ENCODE results near the gene XIST. TPM values are rescaled to one million over a fixed set of nuclear protein-coding genes. Genes with fewer than 3 reads are reported as not detected.

Gene XIST
- total and polyA plus RNA-seq, 4 donors, result 0.93 to 225 (median 65.0) TPM; not detected in 1

DNA sequence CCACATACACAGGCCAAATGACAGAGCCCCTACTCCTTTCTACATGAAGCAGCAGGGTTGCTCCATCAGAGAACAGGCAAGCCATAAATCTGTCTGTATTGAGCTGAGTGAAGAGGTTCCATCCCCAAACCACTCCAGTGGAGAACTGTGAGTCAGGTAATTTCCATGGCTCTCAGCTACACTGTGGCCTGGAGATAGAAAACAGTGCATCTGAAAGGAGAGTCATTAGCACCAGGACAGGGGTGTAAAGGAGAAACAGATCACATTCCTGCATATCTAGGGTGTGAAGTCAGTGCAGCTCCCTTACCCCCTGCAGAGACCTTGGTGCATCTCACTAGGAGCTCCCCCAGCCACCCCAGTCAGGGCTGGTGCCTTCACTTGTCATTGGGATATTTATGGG is 25.2 kb upstream of the XIST start:
- Histone ChIP-seq H3K9ac (ENCODE audit: low read depth in 1 of 2, low read length in 2 of 2) (no peak overlapping the region), H3K36me3 (ENCODE audit: control insufficient read depth in 4 of 4, insufficient read depth in 3 of 4, low read depth in 1 of 4, low read length in 3 of 4) (no peaks in the 10 kb centered on the region), H3K27me3 (ENCODE audit: control insufficient read depth in 4 of 4, insufficient read depth in 4 of 4, low read length in 3 of 4) (no peaks in the 10 kb centered on the region), H3K4me1 (ENCODE audit: control insufficient read depth in 4 of 4, insufficient read depth in 4 of 4, low read length in 3 of 4) (no peaks in the 10 kb centered on the region), H3K9me3 (ENCODE audit: control insufficient read depth in 4 of 4, low read length in 3 of 4) (no peaks in the 10 kb centered on the region), H3K4me3 (ENCODE audit: low read depth in 1 of 3, low read length in 3 of 3) (no peak overlapping the region), H3K27ac (ENCODE audit: low read depth in 1 of 2, low read length in 2 of 2) (no peak overlapping the region)
- DNase-seq (ENCODE audit: low spot score), result no peak
- TF ChIP-seq NR2F2 (IDR thresholded peaks at IDR 0.05) (no peak), RAD21 (IDR thresholded peaks at IDR 0.05) (no peak), HNF4G (IDR thresholded peaks at IDR 0.05) (no peak), RXRA (IDR thresholded peaks at IDR 0.05) (no peak), TAF1 (conservative IDR thresholded peaks at IDR 0.05) (no peak), EGR1 (IDR thresholded peaks at IDR 0.05; ENCODE audit: low read depth in 2 of 2) (no peak), GABPA (IDR thresholded peaks at IDR 0.05 in 1 of 2, conservative IDR thresholded peaks at IDR 0.05 in 1 of 2) (no peak), YY1 (IDR thresholded peaks at IDR 0.05) (no peak), FOXA1 (IDR thresholded peaks at IDR 0.05) (no peak), SP1 (IDR thresholded peaks at IDR 0.05) (no peak), HNF4A (conservative IDR thresholded peaks at IDR 0.05) (no peak), JUND (IDR thresholded peaks at IDR 0.05) (no peak), ZBTB33 (IDR thresholded peaks at IDR 0.05) (no peak)
- TF ChIP-seq, protein P1, sequence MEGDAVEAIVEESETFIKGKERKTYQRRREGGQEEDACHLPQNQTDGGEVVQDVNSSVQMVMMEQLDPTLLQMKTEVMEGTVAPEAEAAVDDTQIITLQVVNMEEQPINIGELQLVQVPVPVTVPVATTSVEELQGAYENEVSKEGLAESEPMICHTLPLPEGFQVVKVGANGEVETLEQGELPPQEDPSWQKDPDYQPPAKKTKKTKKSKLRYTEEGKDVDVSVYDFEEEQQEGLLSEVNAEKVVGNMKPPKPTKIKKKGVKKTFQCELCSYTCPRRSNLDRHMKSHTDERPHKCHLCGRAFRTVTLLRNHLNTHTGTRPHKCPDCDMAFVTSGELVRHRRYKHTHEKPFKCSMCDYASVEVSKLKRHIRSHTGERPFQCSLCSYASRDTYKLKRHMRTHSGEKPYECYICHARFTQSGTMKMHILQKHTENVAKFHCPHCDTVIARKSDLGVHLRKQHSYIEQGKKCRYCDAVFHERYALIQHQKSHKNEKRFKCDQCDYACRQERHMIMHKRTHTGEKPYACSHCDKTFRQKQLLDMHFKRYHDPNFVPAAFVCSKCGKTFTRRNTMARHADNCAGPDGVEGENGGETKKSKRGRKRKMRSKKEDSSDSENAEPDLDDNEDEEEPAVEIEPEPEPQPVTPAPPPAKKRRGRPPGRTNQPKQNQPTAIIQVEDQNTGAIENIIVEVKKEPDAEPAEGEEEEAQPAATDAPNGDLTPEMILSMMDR (IDR thresholded peaks at IDR 0.05; ENCODE audit: low read depth, low read length, missing input control), result no peak
- TF ChIP-seq, protein P2, sequence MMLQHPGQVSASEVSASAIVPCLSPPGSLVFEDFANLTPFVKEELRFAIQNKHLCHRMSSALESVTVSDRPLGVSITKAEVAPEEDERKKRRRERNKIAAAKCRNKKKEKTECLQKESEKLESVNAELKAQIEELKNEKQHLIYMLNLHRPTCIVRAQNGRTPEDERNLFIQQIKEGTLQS (IDR thresholded peaks at IDR 0.05), result no peak
- TF ChIP-seq, protein P3, sequence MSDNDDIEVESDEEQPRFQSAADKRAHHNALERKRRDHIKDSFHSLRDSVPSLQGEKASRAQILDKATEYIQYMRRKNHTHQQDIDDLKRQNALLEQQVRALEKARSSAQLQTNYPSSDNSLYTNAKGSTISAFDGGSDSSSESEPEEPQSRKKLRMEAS (IDR thresholded peaks at IDR 0.05), result no peak
- TF ChIP-seq, protein P4, sequence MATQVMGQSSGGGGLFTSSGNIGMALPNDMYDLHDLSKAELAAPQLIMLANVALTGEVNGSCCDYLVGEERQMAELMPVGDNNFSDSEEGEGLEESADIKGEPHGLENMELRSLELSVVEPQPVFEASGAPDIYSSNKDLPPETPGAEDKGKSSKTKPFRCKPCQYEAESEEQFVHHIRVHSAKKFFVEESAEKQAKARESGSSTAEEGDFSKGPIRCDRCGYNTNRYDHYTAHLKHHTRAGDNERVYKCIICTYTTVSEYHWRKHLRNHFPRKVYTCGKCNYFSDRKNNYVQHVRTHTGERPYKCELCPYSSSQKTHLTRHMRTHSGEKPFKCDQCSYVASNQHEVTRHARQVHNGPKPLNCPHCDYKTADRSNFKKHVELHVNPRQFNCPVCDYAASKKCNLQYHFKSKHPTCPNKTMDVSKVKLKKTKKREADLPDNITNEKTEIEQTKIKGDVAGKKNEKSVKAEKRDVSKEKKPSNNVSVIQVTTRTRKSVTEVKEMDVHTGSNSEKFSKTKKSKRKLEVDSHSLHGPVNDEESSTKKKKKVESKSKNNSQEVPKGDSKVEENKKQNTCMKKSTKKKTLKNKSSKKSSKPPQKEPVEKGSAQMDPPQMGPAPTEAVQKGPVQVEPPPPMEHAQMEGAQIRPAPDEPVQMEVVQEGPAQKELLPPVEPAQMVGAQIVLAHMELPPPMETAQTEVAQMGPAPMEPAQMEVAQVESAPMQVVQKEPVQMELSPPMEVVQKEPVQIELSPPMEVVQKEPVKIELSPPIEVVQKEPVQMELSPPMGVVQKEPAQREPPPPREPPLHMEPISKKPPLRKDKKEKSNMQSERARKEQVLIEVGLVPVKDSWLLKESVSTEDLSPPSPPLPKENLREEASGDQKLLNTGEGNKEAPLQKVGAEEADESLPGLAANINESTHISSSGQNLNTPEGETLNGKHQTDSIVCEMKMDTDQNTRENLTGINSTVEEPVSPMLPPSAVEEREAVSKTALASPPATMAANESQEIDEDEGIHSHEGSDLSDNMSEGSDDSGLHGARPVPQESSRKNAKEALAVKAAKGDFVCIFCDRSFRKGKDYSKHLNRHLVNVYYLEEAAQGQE (IDR thresholded peaks at IDR 0.05), result no peak

DNA sequence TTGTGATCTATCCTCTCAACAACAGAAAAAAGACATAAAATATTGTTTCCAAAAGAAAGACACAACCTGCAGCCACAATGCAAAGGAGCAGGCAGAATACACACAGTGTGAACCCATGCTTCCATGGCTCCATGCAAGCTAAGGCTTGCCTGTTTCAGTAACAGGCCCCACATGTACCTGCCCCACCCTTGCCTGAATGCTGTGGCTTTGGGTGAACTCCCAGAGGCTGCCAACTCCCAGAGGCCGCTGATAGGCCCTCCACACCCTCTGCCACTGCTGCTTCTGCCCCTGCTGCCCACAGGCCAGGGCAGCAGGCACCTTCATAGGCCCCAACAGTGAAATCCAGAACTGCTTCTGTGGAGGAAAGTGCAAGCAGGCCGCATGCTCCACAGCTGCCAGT is 24.4 kb upstream of the XIST start:
- Histone ChIP-seq H3K27ac (ENCODE audit: low read depth in 1 of 2, low read length in 2 of 2) (no peak overlapping the region), H3K36me3 (ENCODE audit: control insufficient read depth in 4 of 4, insufficient read depth in 3 of 4, low read depth in 1 of 4, low read length in 3 of 4) (no peaks in the 10 kb centered on the region), H3K4me3 (ENCODE audit: low read depth in 1 of 3, low read length in 3 of 3) (no peak overlapping the region), H3K4me1 (ENCODE audit: control insufficient read depth in 4 of 4, insufficient read depth in 4 of 4, low read length in 3 of 4) (no peaks in the 10 kb centered on the region), H3K27me3 (ENCODE audit: control insufficient read depth in 4 of 4, insufficient read depth in 4 of 4, low read length in 3 of 4) (no peaks in the 10 kb centered on the region), H3K9me3 (ENCODE audit: control insufficient read depth in 4 of 4, low read length in 3 of 4) (no peaks in the 10 kb centered on the region), H3K9ac (ENCODE audit: low read depth in 1 of 2, low read length in 2 of 2) (no peak overlapping the region)
- no peak for DNase-seq (ENCODE audit: low spot score)
- TF ChIP-seq, protein P2 (IDR thresholded peaks at IDR 0.05), result no peak
- TF ChIP-seq ZBTB33 (IDR thresholded peaks at IDR 0.05) (no peak), HNF4A (conservative IDR thresholded peaks at IDR 0.05) (no peak)
- 91% methylated on average over 2 of the region's 2 CpGs for WGBS
